GM21390 (cell line): ENCODE measurements around the gene HSP90AA1.
A peak's percentile ranks its signal among the peaks of the same experiment; 100 is the strongest.
"Not testable (repeated sequence)": the region's sequence is repeated elsewhere in the genome, so short reads cannot be mapped to it uniquely, and the experiment has no call there.

ENCODE experiments used
- ATAC-seq: cut with Tn5 transposase; IDR thresholded peaks from one replicate; pipeline ENCODE4 v1.9.1; 2021; ENCODE audit not compliant: unreplicated experiment

Gene HSP90AA1

GRCh38 chr14:102095231-102095870 is 8.5 kb upstream of the HSP90AA1 start:
- no peak for ATAC-seq

DNA sequence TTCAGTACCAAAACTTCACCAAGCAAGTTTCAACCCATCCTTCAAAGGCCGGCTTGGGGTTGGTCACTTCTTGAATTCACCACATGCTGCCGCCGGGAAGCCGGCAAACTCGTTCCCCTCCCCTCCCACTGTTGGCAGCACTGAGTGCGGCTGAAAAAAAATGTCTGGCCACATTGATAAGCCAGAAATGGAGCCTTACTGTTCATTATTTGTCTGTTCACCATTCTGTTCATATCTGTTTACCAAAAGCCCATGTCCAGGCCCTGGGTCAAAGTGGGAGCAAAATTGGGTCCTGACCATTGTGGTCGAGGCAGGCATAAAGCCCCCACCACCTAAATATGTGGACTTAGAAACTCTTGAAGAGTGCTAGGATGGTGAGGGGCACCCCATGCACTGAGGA is 7.3 kb upstream of the HSP90AA1 start:
- no peak for ATAC-seq

- no peak for ATAC-seq
Measured at GRCh38 chr14:102092806-102093205, 6.0 kb upstream of the HSP90AA1 start.

DNA sequence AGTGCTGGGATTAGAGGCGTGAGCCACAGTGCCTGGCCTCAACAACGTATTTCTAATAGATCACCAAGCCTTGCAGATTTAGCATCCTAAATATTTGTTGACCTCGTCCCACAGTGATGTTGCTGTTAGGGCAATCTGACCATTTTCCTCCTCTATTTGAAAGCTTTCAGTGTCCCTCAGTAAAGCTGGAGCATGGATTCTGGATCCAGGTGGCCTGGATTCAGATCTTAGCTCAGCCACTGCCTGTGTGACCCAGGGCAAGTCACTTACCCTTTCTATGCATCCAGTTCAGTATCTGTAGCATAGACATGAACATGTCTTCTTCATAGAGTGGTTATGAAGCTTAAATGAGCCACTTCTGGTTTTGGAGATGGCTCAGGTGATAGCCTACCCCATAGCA is 3.9 kb upstream of the HSP90AA1 start:
- ATAC-seq = no peak

- ATAC-seq = no peak
Measured at GRCh38 chr14:102089621-102090343, 2.9 kb upstream of the HSP90AA1 start.

- no peak for ATAC-seq
Measured at GRCh38 chr14:102088012-102088792, 1.4 kb upstream of the HSP90AA1 start.

DNA sequence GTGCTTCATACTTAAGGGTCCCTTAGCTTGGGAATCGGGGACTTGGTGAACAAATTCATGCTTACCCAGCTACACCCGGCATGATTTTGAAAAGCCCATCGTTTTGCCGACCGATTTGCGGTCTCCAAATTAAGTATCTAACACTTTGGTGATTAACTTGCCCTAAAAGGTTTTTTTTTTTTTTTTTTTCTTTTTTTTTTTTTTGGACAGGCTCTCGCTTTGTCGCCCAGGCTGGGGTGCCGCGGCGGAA is 843 bp upstream of the HSP90AA1 start:
- ATAC-seq = no peak

GRCh38 chr14:102086709-102086971 is 204 bp downstream of the HSP90AA1 start:
- ATAC-seq = no peak

- ATAC-seq = peak; percentile 30
Measured at GRCh38 chr14:102085948-102086708, 716 bp downstream of the HSP90AA1 start.

DNA sequence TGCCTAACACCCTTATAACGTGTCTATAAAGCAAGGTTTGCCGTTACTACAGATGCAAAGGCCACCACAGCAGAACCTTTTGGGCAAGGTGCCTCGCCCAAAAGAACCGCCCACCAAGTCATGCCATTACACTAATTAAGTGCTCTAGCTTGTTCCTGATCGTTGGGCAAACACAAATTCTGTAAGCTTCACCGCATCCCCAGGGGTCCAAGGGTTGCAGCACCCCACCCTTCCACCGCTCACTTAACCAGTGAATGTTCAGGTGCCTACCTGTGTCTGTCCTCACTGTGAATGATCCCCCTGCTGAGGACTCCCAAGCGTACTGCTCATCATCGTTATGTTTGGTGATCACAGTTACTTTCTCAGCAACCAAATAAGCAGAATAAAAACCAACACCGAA is 1.4 kb downstream of the HSP90AA1 start:
- ATAC-seq = no peak

GRCh38 chr14:102084931-102085330 is 1.9 kb downstream of the HSP90AA1 start:
- no peak for ATAC-seq

- not testable (repeated sequence) for ATAC-seq
Measured at GRCh38 chr14:102084522-102084921, 2.3 kb downstream of the HSP90AA1 start.

DNA sequence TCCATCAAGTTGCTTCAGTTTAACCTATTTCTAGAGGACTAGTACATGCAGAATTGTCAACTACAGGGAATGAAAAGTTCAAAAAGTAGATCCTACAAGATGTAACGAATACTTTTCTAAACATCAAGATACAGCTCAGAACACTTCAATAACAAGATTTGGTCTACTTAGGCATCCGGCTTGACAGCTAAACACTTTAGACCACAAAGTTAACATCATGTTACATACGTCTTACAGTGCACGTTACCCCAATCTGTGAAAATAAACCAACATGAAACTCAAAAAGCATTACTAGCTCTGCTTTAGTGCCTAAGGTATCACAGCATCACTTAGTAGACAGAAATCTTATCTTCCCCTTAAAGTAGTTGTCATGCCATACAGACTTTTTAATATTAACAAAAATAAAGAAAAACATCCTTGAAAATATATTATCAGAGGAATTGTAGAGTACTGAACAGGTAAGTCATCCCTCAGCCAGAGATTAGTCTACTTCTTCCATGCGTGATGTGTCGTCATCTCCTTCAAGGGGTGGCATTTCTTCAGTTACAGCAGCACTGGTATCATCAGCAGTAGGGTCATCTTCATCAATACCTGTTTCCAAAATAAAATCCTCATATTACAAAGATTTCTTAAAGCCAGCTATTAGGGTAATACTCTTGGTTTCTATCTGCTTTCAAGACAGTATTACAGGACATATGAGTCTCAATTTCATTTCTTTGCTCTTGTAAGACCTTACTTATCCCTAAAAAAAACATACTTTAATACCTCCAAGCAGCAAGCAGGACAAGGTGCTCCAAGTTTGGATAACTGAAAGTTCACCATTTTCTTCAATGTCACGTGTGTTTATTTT is 5.4 kb downstream of the HSP90AA1 start:
- ATAC-seq = no peak

- ATAC-seq = no peak
Measured at GRCh38 chr14:102080183-102081080, 6.4 kb downstream of the HSP90AA1 start.

DNA sequence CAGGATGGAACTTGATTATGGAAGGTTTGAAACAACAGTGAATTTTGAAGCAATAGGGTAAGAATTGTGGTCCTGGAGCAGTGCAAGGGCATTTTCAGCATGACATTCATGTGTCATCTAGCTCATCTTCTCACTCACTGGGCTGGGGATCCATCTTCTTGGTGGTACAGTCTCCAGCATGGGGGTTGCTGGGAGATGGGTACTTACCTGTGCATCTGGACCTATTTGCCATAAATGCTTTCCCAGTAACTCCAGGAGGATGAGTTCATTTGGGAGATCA is 7.2 kb downstream of the HSP90AA1 start:
- no peak for ATAC-seq

GRCh38 chr14:102078831-102079699 is 7.8 kb downstream of the HSP90AA1 start:
- no peak for ATAC-seq

DNA sequence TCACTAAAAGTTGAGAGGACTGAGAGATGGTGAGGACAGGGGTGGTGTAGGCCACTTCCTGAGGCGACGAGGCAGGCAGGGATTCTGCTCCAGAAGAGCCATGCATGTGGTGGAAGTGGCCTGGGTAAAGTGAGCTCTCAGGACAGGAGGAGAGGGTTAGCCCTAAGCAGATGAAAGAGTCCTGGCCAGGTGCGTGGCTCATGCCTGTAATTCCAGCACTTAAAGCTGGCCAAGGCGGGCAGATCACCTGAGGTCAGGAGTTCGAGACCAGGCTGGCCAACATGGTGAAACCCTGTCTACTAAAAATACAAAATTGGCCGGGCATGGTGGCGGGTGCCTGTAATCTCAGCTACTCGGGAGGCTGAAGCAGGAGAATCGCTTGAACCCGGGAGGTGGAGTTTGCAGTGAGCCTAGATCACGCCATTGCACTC is 8.5 kb downstream of the HSP90AA1 start:
- ATAC-seq = not testable (repeated sequence)

GRCh38 chr14:102077382-102077709 is 9.5 kb downstream of the HSP90AA1 start:
- ATAC-seq = no peak

- no peak for ATAC-seq
Measured at GRCh38 chr14:102075155-102075554, 11.7 kb downstream of the HSP90AA1 start.
